PC-9 (cell line): ENCODE data around the gene GGCT. TPM values are rescaled to one million over a fixed set of nuclear protein-coding genes. Genes with fewer than 3 reads are reported as not detected.

Experiments used
- BruUV-seq: library from RNA; stranded (reverse); fragments of 400-500 nt; replicated peaks from 2 replicates; lab custom pipeline; 2021; lab: Mats Ljungman, UMichigan
- CTCF ChIA-PET: fragments of 300-600 bp; sonication (Branson Sonifier 250); formaldehyde crosslinking; loops from one replicate; lab custom pipeline; 2022; ENCODE audit warnings: antibody characterized with exemption; lab: Charles Lee
- POLR2A ChIA-PET: fragments of 300-600 bp; sonication (Branson Sonifier 250); formaldehyde crosslinking; loops from one replicate; lab custom pipeline; 2022; ENCODE audit warnings: antibody characterized with exemption; ENCODE audit not compliant: unreplicated experiment; lab: Charles Lee
- DNase-seq, 2 experiments: peaks; one replicate each; pipeline versions ENCODE4 v3.0.0 to v3.0.0-alpha.2; 2015 to 2022; ENCODE audit warnings: mixed read lengths in 1 of 2
- H2AFZ ChIP-seq: fragments of 200-600 bp; sonication (generic); 2 replicates; pipeline ENCODE4 v1.8.1; 2017; ENCODE audit warnings: antibody characterized with exemption
- H3F3A ChIP-seq: fragments of 200-600 bp; sonication (generic); 2 replicates; pipeline ENCODE4 v1.8.1; 2017; ENCODE audit warnings: antibody characterized with exemption, mild to moderate bottlenecking, low read depth; ENCODE audit not compliant: insufficient read depth
- H3K27ac ChIP-seq: fragments of 200-600 bp; sonication (generic); 2 replicates; pipeline ENCODE4 v1.6.1; 2016; ENCODE audit warnings: mixed run types
- H3K27me3 ChIP-seq: fragments of 200-600 bp; sonication (generic); 2 replicates; pipeline ENCODE4 v1.6.1; 2016; ENCODE audit warnings: low read depth, mixed run types; ENCODE audit not compliant: insufficient read depth
- H3K36me3 ChIP-seq: fragments of 200-600 bp; sonication (generic); 2 replicates; pipeline ENCODE4 v1.6.1; 2016; ENCODE audit warnings: low read depth, mixed run types
- H3K4me1 ChIP-seq: fragments of 200-600 bp; sonication (generic); replicated peaks from 2 replicates; pipeline ENCODE4 v1.6.1; 2016; ENCODE audit warnings: mixed run types; ENCODE audit not compliant: insufficient read depth
- H3K4me2 ChIP-seq: fragments of 200-600 bp; sonication (generic); 2 replicates; pipeline ENCODE4 v1.6.1; 2017; ENCODE audit warnings: mixed run types
- H3K4me3 ChIP-seq: fragments of 200-600 bp; sonication (generic); 2 replicates; pipeline ENCODE4 v1.6.1; 2016; ENCODE audit warnings: mixed run types
- H3K79me2 ChIP-seq: fragments of 200-600 bp; sonication (generic); 2 replicates; pipeline ENCODE4 v1.6.1; 2017; ENCODE audit warnings: low read depth, mixed run types
- H3K9me2 ChIP-seq: fragments of 200-600 bp; sonication (generic); 2 replicates; pipeline ENCODE4 v1.8.1; 2017; ENCODE audit warnings: mild to moderate bottlenecking; ENCODE audit not compliant: insufficient read depth
- H3K9me3 ChIP-seq: fragments of 200-600 bp; sonication (generic); 2 replicates; pipeline ENCODE4 v1.8.1; 2016; ENCODE audit warnings: low read depth; ENCODE audit not compliant: insufficient read depth
- H4K20me1 ChIP-seq: fragments of 200-600 bp; sonication (generic); 2 replicates; pipeline ENCODE4 v1.8.1; 2017; ENCODE audit not compliant: insufficient read depth
- EZH2 ChIP-seq: fragments of 200-600 bp; sonication (generic); IDR thresholded peaks from 2 replicates; pipeline ENCODE4 v1.8.0; 2017; ENCODE audit warnings: antibody characterized with exemption, low read depth
- intact Hi-C: fragments of 100-400 bp; cut with micrococcal nuclease; formaldehyde crosslinking; loops from one replicate; pipeline ENCODE4 v1.10.0; 2022; ENCODE audit not compliant: unreplicated experiment
- total RNA-seq: library from RNA; stranded (reverse); gene quantifications from 2 replicates; pipeline ENCODE4 v1.2.3, GENCODE V29; 2021
- TF ChIP-seq, protein P1 (sequence below): fragments of 200-600 bp; sonication (generic); conservative IDR thresholded peaks from 2 replicates; pipeline ENCODE4 v1.6.1; 2017; ENCODE audit warnings: mixed run types, antibody characterized with exemption, mild to moderate bottlenecking, moderate library complexity

GGCT gene
- total RNA-seq, 1 experiment from 2014 or later: 162 TPM

DNA sequence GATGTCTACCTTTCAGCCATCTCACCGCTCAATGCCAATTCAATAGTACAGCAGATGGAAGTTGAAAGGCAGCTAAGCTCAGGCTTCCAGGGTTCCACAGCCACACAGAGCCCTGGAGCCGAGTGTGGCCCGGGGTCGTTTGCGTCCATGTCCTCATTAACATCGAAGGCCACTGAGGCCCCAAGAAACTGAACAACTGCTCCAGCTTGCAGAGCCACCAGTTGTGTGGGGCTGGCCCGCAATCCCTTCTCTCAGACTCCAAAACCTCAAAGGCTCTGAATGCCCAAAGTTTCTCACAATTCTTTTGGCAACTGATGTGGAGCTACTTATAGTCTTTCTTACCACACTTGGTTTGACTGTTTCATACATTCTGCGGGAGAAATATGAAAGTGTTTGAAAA, 57.2 kb downstream of the GGCT start:
- H3K9me2 ChIP-seq: no peaks in the 10 kb centered on the region
- H3K4me2 ChIP-seq: no peak overlapping the region
- H3K79me2 ChIP-seq: no peaks in the 10 kb centered on the region
- H2AFZ ChIP-seq: no peak overlapping the region
- no peaks in the 10 kb centered on the region for H3K9me3 ChIP-seq
- H4K20me1 ChIP-seq: no peaks in the 10 kb centered on the region
- ChIA-PET CTCF (no interaction called here), POLR2A (interaction anchor here (0.6 kb wide), 1 partner anchor 16 kb away, joined by 3 read pairs; no protein-coding TSS in a partner anchor)
- intact Hi-C loops: no loop called here
- no TSS peak for BruUV-seq
- no peaks in the 10 kb centered on the region for H3K27me3 ChIP-seq
- H3K4me1 ChIP-seq: no peaks in the 10 kb centered on the region
- 0 out of 2 replicates have a peak, but pooled peaks cover 2% of the 10 kb centered on the region for H3F3A ChIP-seq
- no peak overlapping the region for H3K4me3 ChIP-seq
- no peak for TF ChIP-seq EZH2
- TF ChIP-seq, protein P1, sequence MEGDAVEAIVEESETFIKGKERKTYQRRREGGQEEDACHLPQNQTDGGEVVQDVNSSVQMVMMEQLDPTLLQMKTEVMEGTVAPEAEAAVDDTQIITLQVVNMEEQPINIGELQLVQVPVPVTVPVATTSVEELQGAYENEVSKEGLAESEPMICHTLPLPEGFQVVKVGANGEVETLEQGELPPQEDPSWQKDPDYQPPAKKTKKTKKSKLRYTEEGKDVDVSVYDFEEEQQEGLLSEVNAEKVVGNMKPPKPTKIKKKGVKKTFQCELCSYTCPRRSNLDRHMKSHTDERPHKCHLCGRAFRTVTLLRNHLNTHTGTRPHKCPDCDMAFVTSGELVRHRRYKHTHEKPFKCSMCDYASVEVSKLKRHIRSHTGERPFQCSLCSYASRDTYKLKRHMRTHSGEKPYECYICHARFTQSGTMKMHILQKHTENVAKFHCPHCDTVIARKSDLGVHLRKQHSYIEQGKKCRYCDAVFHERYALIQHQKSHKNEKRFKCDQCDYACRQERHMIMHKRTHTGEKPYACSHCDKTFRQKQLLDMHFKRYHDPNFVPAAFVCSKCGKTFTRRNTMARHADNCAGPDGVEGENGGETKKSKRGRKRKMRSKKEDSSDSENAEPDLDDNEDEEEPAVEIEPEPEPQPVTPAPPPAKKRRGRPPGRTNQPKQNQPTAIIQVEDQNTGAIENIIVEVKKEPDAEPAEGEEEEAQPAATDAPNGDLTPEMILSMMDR: no peak
- no peak overlapping the region for H3K27ac ChIP-seq
- H3K36me3 ChIP-seq: no peaks in the 10 kb centered on the region
- DNase-seq: no peak

Other genes starting within 250 kb of the GGCT start
- gene ZNRF2, start 220.2 kb downstream of the GGCT start, total RNA-seq: 24.7 and 28.2 TPM in 2 replicates
- gene NOD1, start 26.0 kb downstream of the GGCT start, total RNA-seq: 16.5 and 20.5 TPM in 2 replicates
- 272 and 274 TPM in 2 replicates for gene GARS1, start 90.0 kb upstream of the GGCT start, total RNA-seq
- gene CRHR2, start 177.6 kb upstream of the GGCT start, total RNA-seq: not detected in 2 replicates
- not detected in 2 replicates for gene INMT, start 247.3 kb upstream of the GGCT start, total RNA-seq